Osteocyte (in vitro differentiated cells): ENCODE results near the gene NES. TPM values are rescaled to one million over a fixed set of nuclear protein-coding genes. Genes with fewer than 3 reads are reported as not detected.

Source experiments
- DNase-seq: peaks from one replicate; pipeline ENCODE4 v3.0.0; 2021; ENCODE audit warnings: mixed read lengths; ENCODE audit not compliant: unreplicated experiment; ENCODE audit errors: extremely low spot score
- H3K27ac Mint-ChIP-seq: one replicate; pipeline ENCODE4 v1.8.0; 2021; ENCODE audit warnings: mild to moderate bottlenecking, mixed read lengths; ENCODE audit not compliant: unreplicated experiment
- H3K27me3 Mint-ChIP-seq: one replicate; pipeline ENCODE4 v1.8.0; 2021; ENCODE audit warnings: mixed read lengths; ENCODE audit not compliant: unreplicated experiment
- H3K36me3 Mint-ChIP-seq: one replicate; pipeline ENCODE4 v1.8.0; 2021; ENCODE audit warnings: mixed read lengths; ENCODE audit not compliant: unreplicated experiment
- H3K4me1 Mint-ChIP-seq: one replicate; pipeline ENCODE4 v1.8.0; 2021; ENCODE audit warnings: mixed read lengths; ENCODE audit not compliant: unreplicated experiment
- H3K4me3 Mint-ChIP-seq: one replicate; pipeline ENCODE4 v1.8.0; 2021; ENCODE audit warnings: mild to moderate bottlenecking, moderate library complexity, mixed read lengths; ENCODE audit not compliant: unreplicated experiment
- H3K9me3 Mint-ChIP-seq: one replicate; pipeline ENCODE4 v1.8.0; 2021; ENCODE audit warnings: mixed read lengths; ENCODE audit not compliant: unreplicated experiment
- total RNA-seq: library from RNA; stranded (reverse); gene quantifications from 2 replicates; pipeline ENCODE4 v1.2.1, GENCODE V29; 2021
- TF ChIP-seq, protein P1 (sequence below): fragments of 200-600 bp; sonication (generic); IDR thresholded peaks from 2 replicates; pipeline ENCODE4 v1.5.0; 2021; ENCODE audit warnings: antibody characterized with exemption, mild to moderate bottlenecking, moderate library complexity

The NES gene
- total RNA-seq, 1 donor from 2014 or later: 26.5 TPM

DNA sequence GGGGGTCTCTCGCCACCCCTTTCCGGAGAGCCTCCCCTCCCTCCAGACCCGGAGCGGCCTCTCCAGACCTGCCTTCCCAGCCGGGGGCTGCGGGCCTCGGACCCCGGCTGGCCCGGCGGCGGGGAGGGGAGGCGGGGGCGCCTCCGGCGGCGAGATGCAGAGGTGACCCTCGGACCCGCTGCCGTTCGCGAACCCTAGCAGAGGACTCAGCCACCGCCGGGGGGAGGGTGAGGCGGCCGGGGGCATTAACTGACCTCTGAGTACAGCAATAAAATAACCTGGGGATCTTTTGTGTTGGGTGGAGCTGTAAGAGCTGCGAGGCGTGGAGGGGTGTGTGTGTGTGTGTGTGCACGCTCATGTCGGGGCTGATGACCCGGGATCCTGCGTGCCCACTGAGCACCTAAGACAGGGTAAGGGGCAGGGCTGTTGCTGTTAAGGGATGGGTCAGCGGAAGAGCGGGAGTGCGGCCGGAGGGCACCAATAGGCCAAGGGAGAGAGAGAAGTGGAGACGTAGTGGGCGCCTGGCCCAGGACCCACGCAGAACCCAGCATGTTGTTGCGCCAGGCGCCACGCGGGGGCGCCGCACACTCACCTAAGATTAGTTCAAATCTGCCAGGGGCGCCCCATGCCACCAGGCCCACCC is 51.6 kb downstream of the NES start:
- no peak overlapping the region for H3K27ac Mint-ChIP-seq
- DNase-seq: no peak
- peak overlapping the region; percentile 40 for H3K4me3 Mint-ChIP-seq
- no peaks in the 10 kb centered on the region for H3K36me3 Mint-ChIP-seq
- peaks cover 13% of the 10 kb centered on the region for H3K4me1 Mint-ChIP-seq
- TF ChIP-seq, protein P1, sequence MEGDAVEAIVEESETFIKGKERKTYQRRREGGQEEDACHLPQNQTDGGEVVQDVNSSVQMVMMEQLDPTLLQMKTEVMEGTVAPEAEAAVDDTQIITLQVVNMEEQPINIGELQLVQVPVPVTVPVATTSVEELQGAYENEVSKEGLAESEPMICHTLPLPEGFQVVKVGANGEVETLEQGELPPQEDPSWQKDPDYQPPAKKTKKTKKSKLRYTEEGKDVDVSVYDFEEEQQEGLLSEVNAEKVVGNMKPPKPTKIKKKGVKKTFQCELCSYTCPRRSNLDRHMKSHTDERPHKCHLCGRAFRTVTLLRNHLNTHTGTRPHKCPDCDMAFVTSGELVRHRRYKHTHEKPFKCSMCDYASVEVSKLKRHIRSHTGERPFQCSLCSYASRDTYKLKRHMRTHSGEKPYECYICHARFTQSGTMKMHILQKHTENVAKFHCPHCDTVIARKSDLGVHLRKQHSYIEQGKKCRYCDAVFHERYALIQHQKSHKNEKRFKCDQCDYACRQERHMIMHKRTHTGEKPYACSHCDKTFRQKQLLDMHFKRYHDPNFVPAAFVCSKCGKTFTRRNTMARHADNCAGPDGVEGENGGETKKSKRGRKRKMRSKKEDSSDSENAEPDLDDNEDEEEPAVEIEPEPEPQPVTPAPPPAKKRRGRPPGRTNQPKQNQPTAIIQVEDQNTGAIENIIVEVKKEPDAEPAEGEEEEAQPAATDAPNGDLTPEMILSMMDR: peak; percentile 81
- peaks cover 57% of the 10 kb centered on the region for H3K27me3 Mint-ChIP-seq
- no peaks in the 10 kb centered on the region for H3K9me3 Mint-ChIP-seq

DNA sequence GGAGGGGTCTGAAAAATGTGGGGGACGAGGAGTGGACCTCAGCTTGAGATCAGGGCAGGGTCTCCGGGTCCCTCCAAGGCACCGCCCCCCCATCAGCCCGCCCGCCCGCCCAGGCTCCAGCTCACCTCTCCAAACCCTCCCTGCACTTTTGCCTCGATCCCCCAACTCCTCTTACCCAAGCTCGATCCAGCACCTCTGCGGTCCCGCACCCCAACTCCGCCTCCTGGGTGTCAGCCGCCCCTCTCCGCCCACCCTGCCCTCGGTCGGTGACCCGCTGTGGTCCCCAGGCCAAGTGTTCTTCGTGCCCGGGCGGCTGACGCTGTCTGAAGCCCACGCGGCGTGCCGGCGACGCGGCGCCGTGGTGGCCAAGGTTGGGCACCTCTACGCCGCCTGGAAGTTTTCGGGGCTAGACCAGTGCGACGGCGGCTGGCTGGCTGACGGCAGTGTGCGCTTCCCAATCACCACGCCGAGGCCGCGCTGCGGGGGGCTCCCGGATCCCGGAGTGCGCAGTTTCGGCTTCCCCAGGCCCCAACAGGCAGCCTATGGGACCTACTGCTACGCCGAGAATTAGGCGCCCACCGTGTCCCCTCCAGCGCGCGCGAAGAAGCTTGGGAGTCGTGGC is 52.3 kb downstream of the NES start:
- DNase-seq: no peak
- Mint-ChIP-seq H3K36me3 (no peaks in the 10 kb centered on the region), H3K27ac (no peak overlapping the region), H3K4me3 (peak overlapping the region; percentile 54), H3K9me3 (no peaks in the 10 kb centered on the region), H3K4me1 (peaks cover 13% of the 10 kb centered on the region), H3K27me3 (peaks cover 57% of the 10 kb centered on the region)
- TF ChIP-seq, protein P1: no peak

DNA sequence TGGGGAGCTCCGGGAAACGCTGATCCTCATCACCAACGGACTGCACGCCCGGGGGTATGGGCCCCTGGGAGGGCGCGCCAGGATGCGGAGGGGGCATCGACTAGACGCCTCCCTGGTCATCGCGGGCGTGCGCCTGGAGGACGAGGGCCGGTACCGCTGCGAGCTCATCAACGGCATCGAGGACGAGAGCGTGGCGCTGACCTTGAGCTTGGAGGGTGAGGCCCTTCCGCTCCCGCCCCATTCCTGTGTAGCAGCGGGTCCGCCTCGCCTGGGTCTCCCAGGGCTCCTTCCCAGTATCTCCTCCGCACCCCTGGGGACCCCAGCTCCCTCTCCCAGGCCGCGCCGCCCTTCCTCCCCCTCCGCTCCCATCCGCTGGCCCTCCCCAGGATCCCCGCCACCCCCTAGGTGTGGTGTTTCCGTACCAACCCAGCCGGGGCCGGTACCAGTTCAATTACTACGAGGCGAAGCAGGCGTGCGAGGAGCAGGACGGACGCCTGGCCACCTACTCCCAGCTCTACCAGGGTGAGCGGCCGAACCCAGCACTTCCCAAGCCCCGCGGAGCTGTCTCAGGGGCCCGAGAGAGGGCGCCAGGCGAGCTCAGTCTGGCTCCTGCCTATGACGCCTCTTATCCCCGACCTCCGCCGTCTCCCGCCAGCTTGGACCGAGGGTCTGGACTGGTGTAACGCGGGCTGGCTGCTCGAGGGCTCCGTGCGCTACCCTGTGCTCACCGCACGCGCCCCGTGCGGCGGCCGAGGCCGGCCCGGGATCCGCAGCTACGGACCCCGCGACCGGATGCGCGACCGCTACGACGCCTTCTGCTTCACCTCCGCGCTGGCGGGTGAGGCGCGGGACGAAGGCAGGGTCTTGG is 53.0 kb downstream of the NES start:
- peak overlapping the region; percentile 54 for H3K4me3 Mint-ChIP-seq
- DNase-seq: no peak
- peaks cover 58% of the 10 kb centered on the region for H3K27me3 Mint-ChIP-seq
- TF ChIP-seq, protein P1: peak; percentile 53
- no peaks in the 10 kb centered on the region for H3K36me3 Mint-ChIP-seq
- H3K9me3 Mint-ChIP-seq: no peaks in the 10 kb centered on the region
- H3K4me1 Mint-ChIP-seq: peaks cover 13% of the 10 kb centered on the region
- no peak overlapping the region for H3K27ac Mint-ChIP-seq

DNA sequence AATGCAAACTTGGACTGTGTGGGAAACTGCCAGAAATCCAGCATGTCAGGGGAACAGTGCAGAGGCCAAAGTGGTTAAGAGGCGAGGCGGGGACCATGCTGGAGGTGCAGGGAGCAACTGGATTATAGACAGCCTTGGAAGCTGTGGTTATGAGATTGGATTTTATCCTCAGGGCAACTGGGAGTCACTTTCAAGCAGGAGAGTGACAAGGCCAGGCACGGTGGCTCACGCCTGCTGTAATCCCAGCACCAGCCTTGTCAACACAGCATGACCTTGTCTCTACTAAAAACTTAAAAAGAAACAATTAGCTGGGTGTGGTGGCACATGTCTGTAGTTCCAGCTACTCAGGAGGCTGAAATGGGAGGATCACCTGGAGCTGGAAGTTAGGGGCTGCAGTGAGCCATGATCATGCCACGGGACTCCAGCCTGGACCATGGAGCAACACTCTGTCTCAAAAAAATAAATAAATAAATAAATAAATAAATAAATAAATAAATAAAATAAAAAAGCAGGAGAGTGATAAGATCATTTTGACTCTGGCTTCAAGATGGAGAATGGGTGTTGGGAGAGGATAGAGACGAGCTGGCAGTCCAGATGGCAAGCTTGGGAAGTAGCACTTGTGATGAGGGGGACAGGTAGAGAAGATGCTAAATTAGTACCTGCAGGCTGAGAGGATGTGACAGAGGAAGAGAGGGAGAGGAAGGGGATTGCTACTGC is 54.5 kb downstream of the NES start:
- Mint-ChIP-seq H3K9me3 (no peaks in the 10 kb centered on the region), H3K36me3 (no peaks in the 10 kb centered on the region), H3K4me3 (no peak overlapping the region), H3K27me3 (peaks cover 63% of the 10 kb centered on the region), H3K4me1 (peaks cover 13% of the 10 kb centered on the region), H3K27ac (no peak overlapping the region)
- DNase-seq: no peak
- TF ChIP-seq, protein P1: no peak
